ENCODE results near the gene STUM. TPM values are rescaled to one million over a fixed set of nuclear protein-coding genes. Genes with fewer than 3 reads are reported as not detected.

Gene STUM
- total RNA-seq, 4 donors from 2014 or later: 0.92 to 1.9 (median 1.0) TPM

- Histone ChIP-seq H3K27me3 (peaks cover 0 to 8% (median 7%) of the 10 kb centered on the region in 3 donors), H3K4me1 (peaks cover 0 to 7% of the 10 kb centered on the region in 2 donors), H3K4me3 (no peak overlapping the region), H3K9me3 (no peaks in the 10 kb centered on the region), H3K27ac (no peak overlapping the region), H3K36me3 (no peaks in the 10 kb centered on the region)
- ATAC-seq: no peak
- in situ Hi-C loops (cut with MboI; ENCODE audit: low sequenced_read_pairs in 4 of 4): no loop called here
- TF ChIP-seq CTCF (IDR thresholded peaks at IDR 0.05 in 4 of 5, conservative IDR thresholded peaks at IDR 0.05 in 1 of 5) (no peak), POLR2A (IDR thresholded peaks at IDR 0.05) (no peak)
- no peak for DNase-seq
- intact Hi-C loops (cut with DNase I; ENCODE audit: low total_unique reads): no loop called here
Observed at GRCh38 chr1:226569879-226570547, 21.4 kb downstream of the STUM start.

GRCh38 chr1:226571893-226572292, 23.3 kb downstream of the STUM start:
- H3K36me3 ChIP-seq: no peaks in the 10 kb centered on the region
- no peak overlapping the region for H3K27ac ChIP-seq
- H3K27me3 ChIP-seq: peaks cover 0 to 6% (median 0%) of the 10 kb centered on the region in 3 donors
- TF ChIP-seq POLR2A (IDR thresholded peaks at IDR 0.05) (no peak), CTCF (IDR thresholded peaks at IDR 0.05 in 4 of 5, conservative IDR thresholded peaks at IDR 0.05 in 1 of 5) (no peak)
- peaks cover 0 to 7% of the 10 kb centered on the region in 2 donors for H3K4me1 ChIP-seq
- no peak for DNase-seq
- H3K4me3 ChIP-seq: no peak overlapping the region
- intact Hi-C loops (cut with DNase I; ENCODE audit: low total_unique reads) (no loop called here), in situ Hi-C loops (cut with MboI; ENCODE audit: low sequenced_read_pairs in 4 of 4) (no loop called here)
- no peak for ATAC-seq
- H3K9me3 ChIP-seq: no peaks in the 10 kb centered on the region

- peaks cover 0 to 7% of the 10 kb centered on the region in 2 donors for H3K4me1 ChIP-seq
Observed at GRCh38 chr1:226572325-226572726, 23.8 kb downstream of the STUM start.

GRCh38 chr1:226574044-226574443, 25.5 kb downstream of the STUM start:
- Histone ChIP-seq H3K4me1 (no peaks in the 10 kb centered on the region), H3K4me3 (no peak overlapping the region)

More at GRCh38 chr1:226572325-226572726, 23.8 kb downstream of the STUM start:
- H3K4me3 ChIP-seq: no peak overlapping the region
- H3K9me3 ChIP-seq: no peaks in the 10 kb centered on the region
- ATAC-seq (no peak), DNase-seq (no peak)
- intact Hi-C loops (cut with DNase I; ENCODE audit: low total_unique reads) (no loop called here), in situ Hi-C loops (cut with MboI; ENCODE audit: low sequenced_read_pairs in 4 of 4) (no loop called here)
- no peaks in the 10 kb centered on the region for H3K36me3 ChIP-seq
- no peak overlapping the region for H3K27ac ChIP-seq
- H3K27me3 ChIP-seq: peaks cover 0 to 3% (median 0%) of the 10 kb centered on the region in 3 donors
- no peak for TF ChIP-seq CTCF (IDR thresholded peaks at IDR 0.05 in 4 of 5, conservative IDR thresholded peaks at IDR 0.05 in 1 of 5)
- TF ChIP-seq POLR2A (IDR thresholded peaks at IDR 0.05): no peak

More at GRCh38 chr1:226574044-226574443, 25.5 kb downstream of the STUM start:
- Histone ChIP-seq H3K36me3 (no peaks in the 10 kb centered on the region), H3K27ac (no peak overlapping the region), H3K27me3 (no peaks in the 10 kb centered on the region), H3K9me3 (no peaks in the 10 kb centered on the region)
- TF ChIP-seq POLR2A (IDR thresholded peaks at IDR 0.05): no peak
- TF ChIP-seq CTCF (IDR thresholded peaks at IDR 0.05 in 4 of 5, conservative IDR thresholded peaks at IDR 0.05 in 1 of 5): no peak
- no peak for DNase-seq
- intact Hi-C loops (cut with DNase I; ENCODE audit: low total_unique reads): no loop called here
- in situ Hi-C loops (cut with MboI; ENCODE audit: low sequenced_read_pairs in 4 of 4): no loop called here
- no peak for ATAC-seq

Measured in gastrocnemius medialis (tissue), 4 donors.